Activated B cell treated with CpG ODN at 0.5 μM for 24 hours (primary cell): Measurements from ENCODE around the gene KDM1A. TPM values are rescaled to one million over a fixed set of nuclear protein-coding genes. Genes with fewer than 3 reads are reported as not detected.

Experiments used
- ATAC-seq: fragments of 200-7000 bp; cut with Tn5 transposase; one replicate; pipeline ENCODE4 v1.10.0; 2021; ENCODE audit warnings: low read depth, mild to moderate bottlenecking, moderate library complexity
- CTCF ChIA-PET: fragments of 350-600 bp; sonication (Branson Sonifier 250); formaldehyde crosslinking; loops from one replicate; lab custom pipeline; 2021; ENCODE audit warnings: antibody characterized with exemption; lab: Charles Lee
- POLR2A ChIA-PET: fragments of 350-600 bp; sonication (Branson Sonifier 250); formaldehyde crosslinking; loops from one replicate; lab custom pipeline; 2021; ENCODE audit warnings: antibody characterized with exemption; lab: Charles Lee
- DNase-seq: peaks from one replicate; pipeline ENCODE4 v3.0.0; 2022
- H3K27ac Mint-ChIP-seq: one replicate; pipeline ENCODE4 v1.8.0; 2020; ENCODE audit warnings: mixed read lengths
- H3K27me3 Mint-ChIP-seq: one replicate; pipeline ENCODE4 v1.8.0; 2021; ENCODE audit warnings: mixed read lengths
- H3K36me3 Mint-ChIP-seq: one replicate; pipeline ENCODE4 v1.8.0; 2021; ENCODE audit warnings: low read depth, mixed read lengths
- H3K4me1 Mint-ChIP-seq: one replicate; pipeline ENCODE4 v1.8.0; 2021; ENCODE audit warnings: mixed read lengths
- H3K4me3 Mint-ChIP-seq: one replicate; pipeline ENCODE4 v1.8.0; 2020; ENCODE audit warnings: mild to moderate bottlenecking, mixed read lengths
- H3K9me3 Mint-ChIP-seq: one replicate; pipeline ENCODE4 v1.8.0; 2020; ENCODE audit warnings: mixed read lengths
- CTCF ChIP-seq: fragments of 200-600 bp; IDR thresholded peaks from one replicate; pipeline ENCODE4 v1.8.0; 2022; ENCODE audit warnings: antibody characterized with exemption, mild to moderate bottlenecking
- intact Hi-C: fragments of 100-400 bp; cut with micrococcal nuclease; formaldehyde crosslinking; loops from one replicate; pipeline ENCODE4 v1.15.1; 2024
- total RNA-seq: library from RNA; stranded (reverse); gene quantifications from 2 replicates; pipeline ENCODE4 v1.2.3, GENCODE V29; 2022

KDM1A gene
- total RNA-seq, 1 donor from 2014 or later = 41.5 TPM

GRCh38 chr1:23091545-23091944 is 72.3 kb downstream of the KDM1A start:
- no peak for DNase-seq
- no peak overlapping the region for H3K4me3 Mint-ChIP-seq
- ChIA-PET POLR2A (no interaction called here), CTCF (interaction anchor here (5.6 kb wide), 1 partner anchor 93 kb away, joined by 95 read pairs; no protein-coding TSS in a partner anchor)
- H3K27ac Mint-ChIP-seq = no peak overlapping the region
- H3K4me1 Mint-ChIP-seq = no peaks in the 10 kb centered on the region
- intact Hi-C loops = no loop called here
- no peaks in the 10 kb centered on the region for H3K27me3 Mint-ChIP-seq
- H3K9me3 Mint-ChIP-seq = no peaks in the 10 kb centered on the region
- ATAC-seq = no peak
- peaks cover 54% of the 10 kb centered on the region for H3K36me3 Mint-ChIP-seq
- no peak for TF ChIP-seq CTCF

- no peaks in the 10 kb centered on the region for H3K4me1 Mint-ChIP-seq
- DNase-seq = no peak
- POLR2A ChIA-PET = no interaction called here
- no peak overlapping the region for H3K4me3 Mint-ChIP-seq
- no peak overlapping the region for H3K27ac Mint-ChIP-seq
- ATAC-seq = no peak
- no peak for TF ChIP-seq CTCF
- H3K36me3 Mint-ChIP-seq = peaks cover 47% of the 10 kb centered on the region
- CTCF ChIA-PET = interaction anchor here (5.6 kb wide), 1 partner anchor 92 kb away, joined by 95 read pairs; no protein-coding TSS in a partner anchor
- no peaks in the 10 kb centered on the region for H3K27me3 Mint-ChIP-seq
- intact Hi-C loops = no loop called here
- no peaks in the 10 kb centered on the region for H3K9me3 Mint-ChIP-seq
Measured at GRCh38 chr1:23092447-23092846, 73.2 kb downstream of the KDM1A start.

- intact Hi-C loops = loop anchor here (5.0 kb wide), 2 partner anchors 180 to 445 kb away; no protein-coding TSS in a partner anchor
- ATAC-seq (no peak), DNase-seq (no peak)
- H3K27ac Mint-ChIP-seq = no peak overlapping the region
- POLR2A ChIA-PET = no interaction called here
- no peak for TF ChIP-seq CTCF
- H3K9me3 Mint-ChIP-seq = no peaks in the 10 kb centered on the region
- no peaks in the 10 kb centered on the region for H3K27me3 Mint-ChIP-seq
- H3K36me3 Mint-ChIP-seq = peaks cover 21% of the 10 kb centered on the region
- H3K4me1 Mint-ChIP-seq = peaks cover 10% of the 10 kb centered on the region
- CTCF ChIA-PET = interaction anchor here (2.5 to 7.6 kb wide), 2 partner anchors 63 to 87 kb away, joined by 7 to 407 read pairs; no protein-coding TSS in a partner anchor
- H3K4me3 Mint-ChIP-seq = no peak overlapping the region
Measured at GRCh38 chr1:23097316-23097715, 78.0 kb downstream of the KDM1A start.

- H3K4me3 Mint-ChIP-seq = no peak overlapping the region
- peaks cover 20% of the 10 kb centered on the region for H3K4me1 Mint-ChIP-seq
- peaks cover 8% of the 10 kb centered on the region for H3K36me3 Mint-ChIP-seq
- no peaks in the 10 kb centered on the region for H3K9me3 Mint-ChIP-seq
- POLR2A ChIA-PET = interaction anchor here (0.5 to 1.2 kb wide), 3 partner anchors 79 to 87 kb away, joined by 3 to 6 read pairs (median 4); no protein-coding TSS in a partner anchor
- TF ChIP-seq CTCF = peak; percentile 85
- CTCF ChIA-PET = interaction anchor here (0.8 to 7.6 kb wide), 16 partner anchors 11 to 97 kb away, joined by 3 to 407 read pairs (median 5); no protein-coding TSS in a partner anchor
- peak; percentile 83 for ATAC-seq
- intact Hi-C loops = loop anchor here (1.0 to 5.0 kb wide), 5 partner anchors 16 to 444 kb away; no protein-coding TSS in a partner anchor
- no peaks in the 10 kb centered on the region for H3K27me3 Mint-ChIP-seq
- peak overlapping the region; percentile 43 for H3K27ac Mint-ChIP-seq
- no peak for DNase-seq
Measured at GRCh38 chr1:23098463-23099170, 79.3 kb downstream of the KDM1A start.

- H3K4me1 Mint-ChIP-seq = peaks cover 20% of the 10 kb centered on the region
- H3K27me3 Mint-ChIP-seq = no peaks in the 10 kb centered on the region
- H3K36me3 Mint-ChIP-seq = peaks cover 3% of the 10 kb centered on the region
- no peak for TF ChIP-seq CTCF
- DNase-seq (no peak), ATAC-seq (no peak)
- intact Hi-C loops = loop anchor here (2.0 to 5.0 kb wide), 3 partner anchors 16 to 443 kb away; no protein-coding TSS in a partner anchor
- ChIA-PET POLR2A (interaction anchor here (0.6 to 1.2 kb wide), 2 partner anchors 85 to 438 kb away, joined by 6 read pairs; no protein-coding TSS in a partner anchor), CTCF (interaction anchor here (1.0 to 7.6 kb wide), 16 partner anchors 10 to 117 kb away, joined by 3 to 407 read pairs (median 5); no protein-coding TSS in a partner anchor)
- no peak overlapping the region for H3K4me3 Mint-ChIP-seq
- no peaks in the 10 kb centered on the region for H3K9me3 Mint-ChIP-seq
- no peak overlapping the region for H3K27ac Mint-ChIP-seq
Measured at GRCh38 chr1:23099171-23099536, 79.9 kb downstream of the KDM1A start.
